ENCODE results near the gene ZC3H10. TPM values are rescaled to one million over a fixed set of nuclear protein-coding genes. Genes with fewer than 3 reads are reported as not detected.
"Not testable (repeated sequence)": the region's sequence is repeated elsewhere in the genome, so short reads cannot be mapped to it uniquely, and the experiment has no call there.

Gene ZC3H10, protein sequence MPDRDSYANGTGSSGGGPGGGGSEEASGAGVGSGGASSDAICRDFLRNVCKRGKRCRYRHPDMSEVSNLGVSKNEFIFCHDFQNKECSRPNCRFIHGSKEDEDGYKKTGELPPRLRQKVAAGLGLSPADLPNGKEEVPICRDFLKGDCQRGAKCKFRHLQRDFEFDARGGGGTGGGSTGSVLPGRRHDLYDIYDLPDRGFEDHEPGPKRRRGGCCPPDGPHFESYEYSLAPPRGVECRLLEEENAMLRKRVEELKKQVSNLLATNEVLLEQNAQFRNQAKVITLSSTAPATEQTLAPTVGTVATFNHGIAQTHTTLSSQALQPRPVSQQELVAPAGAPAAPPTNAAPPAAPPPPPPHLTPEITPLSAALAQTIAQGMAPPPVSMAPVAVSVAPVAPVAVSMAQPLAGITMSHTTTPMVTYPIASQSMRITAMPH
- 8.2 TPM for total RNA-seq

DNA sequence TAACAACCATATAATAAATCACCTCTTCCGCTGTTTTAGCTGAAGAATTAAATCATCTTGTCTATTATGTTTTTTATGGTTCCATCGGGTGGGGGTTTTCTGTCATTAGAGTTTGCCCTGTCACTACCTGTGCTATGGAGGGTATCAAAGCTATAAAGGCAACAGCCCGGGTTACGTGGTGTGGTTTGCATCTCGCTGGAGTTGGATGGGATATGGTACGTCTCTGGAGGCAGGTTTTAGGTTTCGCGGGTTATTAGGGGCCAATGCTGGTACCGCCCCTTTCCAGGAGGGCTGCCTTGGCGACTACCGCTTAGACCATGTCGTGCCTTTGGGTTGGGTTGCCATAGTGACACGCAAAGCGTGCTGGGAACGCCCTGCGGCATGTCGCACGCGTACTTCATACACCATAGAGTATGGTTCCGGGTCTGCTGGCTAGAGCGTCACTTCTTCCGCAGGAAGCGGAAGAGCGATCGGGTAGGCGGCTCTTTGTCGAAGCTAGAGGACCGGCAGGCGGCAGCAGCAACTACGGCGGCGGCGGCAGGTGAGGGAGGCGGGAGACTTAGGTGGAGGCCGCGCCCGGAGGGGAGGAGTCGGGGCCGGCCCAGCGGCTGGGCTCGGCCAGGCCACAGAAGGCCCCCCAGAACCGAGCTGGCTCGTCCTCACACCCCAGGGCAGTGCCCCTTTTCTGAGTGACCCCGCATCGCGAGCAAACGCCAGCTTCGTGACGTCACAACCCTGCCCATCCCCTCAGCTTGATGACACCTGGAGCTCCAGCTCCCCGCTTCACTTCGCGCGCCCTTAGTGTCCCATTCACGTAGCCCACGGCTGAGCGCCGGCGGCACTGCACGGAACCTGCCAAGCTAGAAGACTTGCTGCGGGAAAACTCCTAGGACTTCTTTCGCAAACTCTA is at the start of gene ZC3H10:
ZC3H10 (plus strand) TSS at position 489 of the 910 bp plus-strand sequence. CDS start 2,297 bp downstream, outside the sequence.
- DNase-seq (ENCODE audit: low spot score in 2 of 2): peak; percentile 93
- no peak for FAIRE-seq

DNA sequence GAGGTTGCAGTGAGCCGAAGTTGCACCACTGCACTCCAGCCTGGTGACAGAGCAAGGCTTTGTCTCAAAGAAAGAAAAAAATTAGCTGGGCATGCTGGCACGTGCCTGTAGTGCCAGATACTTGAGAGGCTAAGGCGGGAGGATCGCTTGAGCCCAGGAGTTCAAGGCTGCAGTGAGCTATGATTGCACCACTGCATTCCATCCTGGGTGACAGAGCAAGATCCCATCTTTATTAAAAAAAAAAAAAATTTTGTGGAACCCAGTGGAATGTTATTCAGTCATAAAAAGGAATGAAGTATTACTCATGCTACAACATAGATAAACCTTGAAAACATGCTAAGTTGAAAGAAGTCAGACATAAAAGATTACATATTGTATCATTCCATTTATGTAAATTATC is 46.4 kb upstream of the ZC3H10 start:
- DNase-seq (ENCODE audit: low spot score in 2 of 2): no peak
- FAIRE-seq: no peak

DNA sequence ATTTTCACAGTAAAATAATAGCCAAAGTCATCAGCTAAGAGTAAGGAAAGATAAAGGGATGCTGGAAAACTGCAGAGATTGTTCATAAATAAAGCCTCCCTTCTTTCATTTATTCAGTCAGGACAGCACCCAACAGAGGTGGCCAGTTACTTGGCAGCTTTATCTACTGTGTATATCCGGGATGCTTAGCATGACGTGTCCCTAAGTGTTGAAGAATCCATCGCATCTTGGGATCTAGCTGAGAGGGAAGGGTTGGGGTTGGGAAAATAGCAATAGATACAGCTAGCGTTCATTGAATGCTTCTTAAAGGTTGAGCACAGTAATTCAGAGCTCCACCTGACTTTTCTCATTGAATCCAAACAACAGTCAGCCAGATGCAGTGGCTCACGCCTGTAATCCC is 43.7 kb upstream of the ZC3H10 start:
- FAIRE-seq (no peak), DNase-seq (ENCODE audit: low spot score in 2 of 2) (no peak)

DNA sequence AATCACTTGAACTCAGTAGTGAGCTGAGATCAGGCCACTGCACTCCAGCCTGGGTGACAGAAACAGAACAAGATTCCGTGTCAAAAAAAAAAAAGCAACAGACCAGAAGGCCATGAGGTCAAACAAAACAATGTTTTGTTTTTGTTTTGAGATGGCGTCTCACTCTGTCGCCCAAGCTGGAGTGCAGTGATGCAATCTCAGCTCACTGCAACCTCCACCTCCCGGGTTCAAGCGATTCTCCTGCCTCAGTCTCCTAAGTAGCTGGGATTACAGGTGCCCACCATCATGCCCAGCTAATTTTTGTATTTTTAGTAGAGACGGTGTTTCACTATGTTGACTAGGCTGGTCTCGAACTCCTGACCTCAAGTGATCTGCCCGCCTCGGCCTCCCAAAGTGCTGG is 40.1 kb upstream of the ZC3H10 start:
- FAIRE-seq: not testable (repeated sequence)

DNA sequence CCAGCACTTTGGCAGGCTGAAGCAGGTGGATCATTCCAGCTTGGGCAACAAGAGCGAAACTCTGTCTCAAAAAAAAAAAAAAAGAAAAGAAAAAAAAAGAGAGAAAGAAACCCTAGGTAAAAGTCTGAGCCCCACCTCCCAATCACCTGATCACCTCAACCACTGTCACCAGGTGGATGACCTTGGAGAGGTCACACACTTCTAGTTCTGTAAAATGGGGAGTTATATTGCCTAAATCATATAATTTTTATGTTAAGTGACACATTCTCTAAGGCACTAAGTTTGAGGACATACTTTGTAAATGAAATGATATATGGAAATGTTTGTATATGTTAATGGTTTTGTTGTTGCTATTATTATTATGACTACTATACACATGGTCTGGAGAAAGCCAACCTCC is 39.6 kb upstream of the ZC3H10 start:
- FAIRE-seq (no peak), DNase-seq (ENCODE audit: low spot score in 2 of 2) (no peak)

More for the DNA sequence above, 40.1 kb upstream of the ZC3H10 start:
- DNase-seq (ENCODE audit: low spot score in 2 of 2): not testable (repeated sequence)

DNA sequence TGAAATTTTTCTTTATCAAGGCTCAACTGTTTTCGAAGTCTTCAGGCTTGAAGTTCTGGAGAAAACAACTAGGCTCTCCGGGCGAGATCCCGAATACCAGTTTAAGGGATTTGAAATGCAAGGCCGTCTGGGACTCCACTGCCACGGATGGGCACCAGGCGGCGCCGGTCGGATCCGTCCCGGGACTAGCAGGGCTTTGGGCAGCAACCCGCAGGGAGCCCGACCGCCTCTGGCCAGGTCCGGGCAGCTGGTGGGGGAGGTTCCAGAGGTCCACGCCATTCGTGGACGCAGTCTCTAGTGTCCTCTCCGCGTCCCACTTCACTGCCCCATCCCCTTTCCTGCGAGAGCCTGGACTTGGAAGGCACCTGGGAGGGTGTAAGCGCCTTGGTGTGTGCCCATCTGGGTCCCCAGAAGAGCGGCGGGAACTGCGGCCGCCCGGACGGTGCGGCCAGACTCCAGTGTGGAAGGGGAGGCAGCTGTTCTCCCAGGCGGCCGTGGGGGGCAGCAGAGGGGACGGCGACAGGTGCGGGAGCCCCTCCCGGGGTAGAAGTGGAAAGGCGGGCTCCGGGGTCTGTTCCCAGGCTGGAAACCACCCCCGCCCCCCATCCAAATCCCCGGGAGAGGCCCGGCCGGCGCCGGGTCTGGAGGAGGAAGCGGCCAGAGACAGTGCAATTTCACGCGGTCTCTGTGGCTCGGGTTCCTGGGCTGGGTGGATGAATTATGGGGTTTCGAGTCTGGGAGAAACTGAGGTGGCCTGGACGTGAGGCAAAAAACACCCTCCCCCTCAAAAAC is 38.9 kb upstream of the ZC3H10 start:
- DNase-seq (ENCODE audit: low spot score in 2 of 2) (peak; percentile 74 to 77), FAIRE-seq (no peak)

DNA sequence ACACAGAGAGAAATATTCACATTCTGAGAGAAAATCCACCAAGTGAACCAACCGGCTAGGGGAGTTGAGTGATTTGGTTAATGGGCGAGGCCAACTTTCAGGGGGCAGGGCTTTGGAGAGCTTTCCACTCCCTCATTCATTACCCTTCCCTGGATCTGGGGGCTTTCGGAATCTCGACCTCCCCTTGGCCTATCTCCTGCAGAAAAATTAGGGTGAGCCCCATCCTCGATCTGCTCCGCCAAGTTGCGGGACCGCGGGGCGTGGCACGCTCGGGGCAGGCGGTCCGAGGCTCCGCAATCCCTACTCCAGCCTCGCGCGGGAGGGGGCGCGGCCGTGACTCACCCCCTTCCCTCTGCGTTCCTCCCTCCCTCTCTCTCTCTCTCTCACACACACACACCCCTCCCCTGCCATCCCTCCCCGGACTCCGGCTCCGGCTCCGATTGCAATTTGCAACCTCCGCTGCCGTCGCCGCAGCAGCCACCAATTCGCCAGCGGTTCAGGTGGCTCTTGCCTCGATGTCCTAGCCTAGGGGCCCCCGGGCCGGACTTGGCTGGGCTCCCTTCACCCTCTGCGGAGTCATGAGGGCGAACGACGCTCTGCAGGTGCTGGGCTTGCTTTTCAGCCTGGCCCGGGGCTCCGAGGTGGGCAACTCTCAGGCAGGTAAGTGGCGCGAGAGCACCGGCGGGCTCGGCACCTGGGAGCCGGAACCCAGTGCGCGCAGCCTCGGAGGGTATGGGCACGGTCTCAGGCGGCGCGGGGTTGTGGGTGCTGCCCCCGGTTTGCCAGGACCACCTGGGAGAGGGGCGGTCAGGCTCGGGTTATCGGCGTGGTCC is 38.1 kb upstream of the ZC3H10 start, which contains the start of gene ERBB3:
ERBB3 (plus strand) TSS at position 443 of the 833 bp plus-strand sequence; CDS start at position 579, 136 bp downstream.
- DNase-seq (ENCODE audit: low spot score in 2 of 2) (peak; percentile 83 to 91), FAIRE-seq (no peak)

DNA sequence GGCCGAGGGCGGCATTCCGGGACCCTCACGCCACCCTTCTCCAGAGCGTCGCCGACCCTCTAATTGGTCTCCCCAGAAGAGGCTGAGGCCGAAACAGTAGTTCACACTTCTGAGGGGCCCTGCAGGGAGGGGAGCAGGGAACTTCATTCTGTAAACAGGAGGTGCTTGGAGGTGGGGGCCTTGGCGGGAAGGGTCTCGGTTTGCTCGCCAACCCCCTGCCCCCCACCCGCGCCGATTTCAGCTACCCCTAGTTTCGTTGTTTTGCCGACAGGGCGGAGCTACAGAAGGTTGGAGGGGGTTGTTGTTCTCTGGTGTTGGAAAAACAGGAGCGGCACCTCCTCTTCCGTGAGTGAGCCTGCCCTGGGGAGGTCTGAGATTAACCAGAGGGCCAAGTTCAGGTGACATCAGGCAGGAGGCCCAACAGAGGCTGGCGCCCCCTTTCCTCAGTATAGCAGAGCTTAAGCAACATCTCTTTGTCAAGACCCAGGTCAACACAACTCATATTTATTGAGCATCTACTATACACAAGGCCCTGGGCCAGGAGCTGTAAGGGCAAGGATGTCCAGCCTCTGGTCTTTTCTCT is 37.4 kb upstream of the ZC3H10 start:
- no peak for FAIRE-seq
- no peak for DNase-seq (ENCODE audit: low spot score in 2 of 2)

DNA sequence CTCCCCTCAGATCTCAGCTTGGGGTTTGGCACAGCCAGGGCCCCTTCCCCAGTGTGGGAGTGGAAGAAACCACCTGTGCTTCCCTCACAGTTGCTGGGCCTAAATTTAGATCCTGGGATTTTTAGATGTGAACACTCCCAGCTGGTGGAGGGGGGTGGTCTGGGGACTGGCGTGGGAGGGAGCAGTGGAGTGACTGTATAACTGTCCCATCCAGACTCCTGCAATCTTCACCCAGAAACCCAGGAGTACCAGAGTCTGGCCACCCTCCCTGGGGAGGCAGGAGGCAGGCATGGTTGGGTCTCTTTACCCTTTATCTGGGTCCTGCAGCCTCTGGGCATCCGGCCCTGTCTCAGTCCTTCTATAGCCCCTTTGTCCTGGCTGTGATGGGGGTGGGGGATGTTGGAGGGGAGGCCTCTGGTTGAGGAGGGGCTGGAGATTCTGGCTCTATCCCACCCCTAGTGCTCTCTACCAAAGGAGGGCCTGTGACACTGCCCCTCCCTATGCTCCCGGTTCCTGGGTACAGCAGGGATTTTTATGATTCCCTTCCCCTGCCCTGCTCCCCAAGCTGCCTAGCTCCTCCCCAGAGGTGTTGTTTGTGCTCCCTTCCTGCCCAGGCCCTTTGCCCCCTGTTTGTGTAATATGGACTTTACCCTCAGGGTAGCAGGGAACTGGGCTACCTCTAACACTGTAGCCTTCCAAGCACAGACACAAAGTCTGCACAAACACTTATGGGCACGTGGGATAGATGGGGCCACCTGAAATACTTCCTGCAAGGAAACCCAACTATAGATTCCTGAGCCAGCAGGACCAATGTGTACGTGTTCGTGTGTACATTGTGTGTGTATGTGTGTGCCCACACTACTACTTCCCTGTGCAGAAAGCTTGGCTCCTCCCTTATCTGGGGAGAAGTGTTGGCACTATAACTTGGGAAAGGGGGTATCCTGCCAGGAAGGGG is 36.4 kb upstream of the ZC3H10 start:
- FAIRE-seq: no peak
- DNase-seq (ENCODE audit: low spot score in 2 of 2): peak; percentile 29 to 71

DNA sequence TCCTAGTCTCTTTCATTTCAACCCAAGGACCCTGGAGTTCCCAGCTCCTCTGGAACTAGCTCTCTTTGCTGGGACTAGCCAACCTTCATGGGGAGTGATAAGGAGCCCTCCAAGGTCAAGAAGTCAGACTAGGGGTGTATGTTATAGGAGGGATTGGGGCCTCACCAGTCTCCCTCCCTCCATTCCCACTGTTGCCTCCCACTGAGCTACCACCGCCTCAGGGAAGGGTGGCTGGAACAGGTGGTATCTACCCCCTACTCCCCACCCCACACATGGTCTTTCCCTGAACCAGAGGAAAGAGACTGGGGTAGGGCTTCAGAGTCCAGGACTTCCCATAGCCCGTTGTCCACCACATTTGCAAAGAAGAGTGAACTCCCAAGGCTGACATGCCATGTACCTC is 35.7 kb upstream of the ZC3H10 start:
- DNase-seq (ENCODE audit: low spot score in 2 of 2): no peak
- FAIRE-seq: no peak

DNA sequence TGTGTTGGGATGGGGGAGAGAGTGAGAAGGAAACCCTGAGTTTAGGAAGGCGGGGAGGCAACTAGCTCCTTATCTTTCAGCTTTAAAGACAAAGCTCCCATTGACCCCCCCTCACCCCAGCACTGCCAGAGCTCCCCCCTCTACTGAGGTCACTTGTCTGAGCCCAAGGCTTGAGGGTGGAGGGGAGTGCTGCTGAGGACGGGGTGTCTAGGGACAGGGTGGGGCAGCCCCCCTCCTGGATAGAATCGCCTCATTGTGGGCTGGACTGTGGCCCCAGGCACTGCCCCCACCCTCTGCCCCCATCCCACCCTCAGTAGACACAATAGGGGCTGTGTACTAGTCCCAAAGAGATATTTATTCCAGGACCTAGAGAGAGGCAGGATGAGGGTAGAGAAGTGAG is 35.1 kb upstream of the ZC3H10 start:
- no peak for FAIRE-seq
- DNase-seq (ENCODE audit: low spot score in 2 of 2): peak; percentile 52 to 78

DNA sequence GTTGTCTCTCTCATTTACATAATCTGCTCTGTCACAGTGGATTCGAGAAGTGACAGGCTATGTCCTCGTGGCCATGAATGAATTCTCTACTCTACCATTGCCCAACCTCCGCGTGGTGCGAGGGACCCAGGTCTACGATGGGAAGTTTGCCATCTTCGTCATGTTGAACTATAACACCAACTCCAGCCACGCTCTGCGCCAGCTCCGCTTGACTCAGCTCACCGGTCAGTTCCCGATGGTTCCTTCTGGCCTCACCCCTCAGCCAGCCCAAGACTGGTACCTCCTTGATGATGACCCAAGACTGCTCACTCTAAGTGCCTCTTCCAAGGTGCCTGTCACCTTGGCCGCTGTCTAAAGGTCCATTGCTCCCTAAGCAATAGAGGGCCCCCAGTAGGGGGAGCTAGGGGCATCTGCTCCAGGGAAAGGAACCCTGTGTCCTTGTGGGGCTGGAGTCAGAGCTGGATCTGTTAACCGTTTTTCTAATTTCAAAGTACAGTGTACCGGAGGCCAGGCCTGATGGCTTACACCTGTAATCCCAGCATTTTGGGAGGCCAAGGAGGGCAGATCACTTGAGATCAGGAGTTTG is 33.0 kb upstream of the ZC3H10 start:
- no peak for DNase-seq (ENCODE audit: low spot score in 2 of 2)
- FAIRE-seq: no peak

DNA sequence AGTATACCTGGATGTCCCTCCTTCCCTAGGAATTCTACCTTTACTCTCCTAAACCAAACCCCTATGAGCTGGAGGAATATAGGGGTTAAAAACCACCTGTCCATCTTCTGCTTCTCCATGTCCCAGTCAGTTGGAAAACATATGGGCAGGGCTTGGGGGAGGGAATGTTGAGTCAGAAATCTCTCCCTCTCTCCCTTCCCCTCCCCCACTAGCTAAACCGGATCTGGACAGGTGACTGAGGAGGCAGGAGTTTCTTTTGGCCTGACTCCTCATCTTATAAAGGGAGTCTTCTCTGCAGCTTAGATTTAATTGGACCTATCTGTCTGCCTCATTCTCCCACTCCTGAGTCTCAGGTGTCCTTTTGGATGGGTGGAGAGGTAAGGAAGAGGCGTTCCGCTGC is 32.0 kb upstream of the ZC3H10 start:
- DNase-seq (ENCODE audit: low spot score in 2 of 2) (no peak), FAIRE-seq (no peak)

DNA sequence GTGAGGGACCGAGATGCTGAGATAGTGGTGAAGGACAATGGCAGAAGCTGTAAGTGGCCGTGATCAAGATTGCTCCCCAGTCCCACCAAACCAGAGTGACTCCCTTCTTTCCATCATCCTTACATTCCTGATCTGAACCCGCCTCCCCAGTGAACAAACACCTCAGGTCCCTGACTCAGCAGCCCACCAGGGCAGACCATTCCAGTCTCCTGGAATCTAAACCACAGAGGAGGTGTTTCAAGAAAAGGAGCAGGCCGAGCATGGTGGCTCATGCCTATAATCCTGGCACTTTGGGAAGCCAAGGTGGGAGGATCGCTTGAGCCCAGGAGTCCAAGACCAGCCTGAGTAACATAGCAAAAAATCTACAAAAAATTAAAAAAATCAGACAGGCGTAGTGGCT is 31.5 kb upstream of the ZC3H10 start:
- no peak for FAIRE-seq
- no peak for DNase-seq (ENCODE audit: low spot score in 2 of 2)

DNA sequence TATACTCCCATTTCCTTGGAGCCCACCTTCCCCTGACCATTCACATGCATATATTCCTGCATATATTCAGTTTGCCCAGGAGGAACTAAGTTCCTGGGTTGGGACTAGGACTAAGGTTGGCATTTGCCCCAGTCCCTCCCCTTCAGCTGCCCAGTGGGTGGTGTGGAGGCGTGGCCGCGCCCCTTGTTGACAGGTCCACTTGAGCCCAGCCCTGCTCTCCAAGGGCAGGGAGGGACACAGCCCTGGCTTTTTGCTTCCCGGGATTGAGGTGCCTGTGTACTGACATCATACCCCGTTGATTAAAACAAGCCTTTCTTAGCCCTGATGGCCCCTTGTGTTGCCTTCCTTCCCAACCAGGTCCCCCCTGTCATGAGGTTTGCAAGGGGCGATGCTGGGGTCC is 30.8 kb upstream of the ZC3H10 start:
- no peak for FAIRE-seq

DNA sequence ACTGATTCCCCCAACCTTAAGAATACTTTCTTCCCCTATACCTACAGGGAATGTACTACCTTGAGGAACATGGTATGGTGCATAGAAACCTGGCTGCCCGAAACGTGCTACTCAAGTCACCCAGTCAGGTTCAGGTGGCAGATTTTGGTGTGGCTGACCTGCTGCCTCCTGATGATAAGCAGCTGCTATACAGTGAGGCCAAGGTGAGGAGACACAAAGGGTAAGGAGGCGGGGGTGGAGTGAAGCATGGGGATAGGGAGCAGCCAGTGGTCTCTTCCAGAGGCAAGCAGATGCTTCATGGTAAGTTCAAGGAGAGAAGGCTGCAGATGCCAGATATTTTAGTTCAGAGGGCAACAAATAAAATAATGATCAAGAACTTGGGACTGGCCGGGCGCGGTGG is 20.3 kb upstream of the ZC3H10 start:
- DNase-seq (ENCODE audit: low spot score in 2 of 2) (no peak), FAIRE-seq (no peak)

More for the DNA sequence above, 30.8 kb upstream of the ZC3H10 start:
- no peak for DNase-seq (ENCODE audit: low spot score in 2 of 2)

DNA sequence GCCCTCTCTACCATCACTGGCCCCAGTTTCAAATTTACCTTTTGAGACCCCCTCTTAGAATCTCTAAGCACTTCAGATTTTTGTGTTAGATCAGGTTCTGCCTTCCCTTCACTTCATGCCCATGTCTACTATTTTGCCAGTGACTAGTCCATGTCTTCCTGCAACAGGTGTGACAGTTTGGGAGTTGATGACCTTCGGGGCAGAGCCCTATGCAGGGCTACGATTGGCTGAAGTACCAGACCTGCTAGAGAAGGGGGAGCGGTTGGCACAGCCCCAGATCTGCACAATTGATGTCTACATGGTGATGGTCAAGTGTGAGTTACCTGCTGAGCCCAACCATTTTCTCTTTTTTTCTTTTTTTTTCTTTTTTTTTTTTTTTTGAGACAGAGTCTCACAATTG is 19.5 kb upstream of the ZC3H10 start:
- DNase-seq (ENCODE audit: low spot score in 2 of 2) (no peak), FAIRE-seq (no peak)

DNA sequence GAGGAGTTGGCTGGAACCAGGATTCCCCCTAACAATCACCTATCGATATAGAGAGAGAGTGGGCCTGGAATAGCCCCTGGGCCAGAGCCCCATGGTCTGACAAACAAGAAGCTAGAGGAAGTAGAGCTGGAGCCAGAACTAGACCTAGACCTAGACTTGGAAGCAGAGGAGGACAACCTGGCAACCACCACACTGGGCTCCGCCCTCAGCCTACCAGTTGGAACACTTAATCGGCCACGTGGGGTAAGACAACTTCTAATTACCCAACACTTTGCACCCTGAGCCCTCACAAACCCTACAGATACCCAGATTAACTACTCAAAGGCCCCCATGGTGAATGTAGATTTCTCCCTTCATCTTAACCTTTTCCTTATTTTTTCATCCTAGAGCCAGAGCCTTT is 18.3 kb upstream of the ZC3H10 start:
- no peak for DNase-seq (ENCODE audit: low spot score in 2 of 2)
- no peak for FAIRE-seq

Measured in frontal cortex (tissue), 4 donors.